GM12874 (cell line): ENCODE measurements around the gene KRAS.

Source experiments
- CTCF ChIP-seq: IDR thresholded peaks from 2 replicates; pipeline ENCODE4 v1.5.1; 2011; ENCODE audit warnings: low read depth, mild to moderate bottlenecking, control low read depth, low read length, moderate library complexity; ENCODE audit not compliant: insufficient read depth

The KRAS gene

GRCh38 chr12:25245491-25245890 lies 5.2 kb downstream of the KRAS start:
- no peak for TF ChIP-seq CTCF

- TF ChIP-seq CTCF: no peak
These were observed 7.1 kb downstream of the KRAS start for GRCh38 chr12:25243680-25243990.

GRCh38 chr12:25242981-25243679 lies 7.6 kb downstream of the KRAS start:
- no peak for TF ChIP-seq CTCF

GRCh38 chr12:25241167-25242020 lies 9.3 kb downstream of the KRAS start:
- TF ChIP-seq CTCF: peak; percentile 37; the same call in 1 of the 2 replicates

- no peak for TF ChIP-seq CTCF
These were observed 14.1 kb downstream of the KRAS start for GRCh38 chr12:25236626-25237025.

GRCh38 chr12:25236190-25236589 lies 14.5 kb downstream of the KRAS start:
- no peak for TF ChIP-seq CTCF

GRCh38 chr12:25213338-25213737 lies 37.4 kb downstream of the KRAS start:
- TF ChIP-seq CTCF: no peak
